GM12864 (cell line): ENCODE data around the gene MCU.

Experiments
- DNase-seq: peaks from one replicate; pipeline ENCODE4 v3.0.0-alpha.2; 2011; ENCODE audit warnings: low read depth
- H3K4me3 ChIP-seq: 2 replicates; pipeline ENCODE4 v1.5.1; 2011; ENCODE audit warnings: mild to moderate bottlenecking, low read depth, low read length, control low read depth
- CTCF ChIP-seq: IDR thresholded peaks from 2 replicates; pipeline ENCODE4 v1.5.1; 2011; ENCODE audit warnings: low read depth, mild to moderate bottlenecking, moderate library complexity, low read length, control low read depth, inconsistent platforms; ENCODE audit errors: missing control alignments

MCU gene

GRCh38 chr10:72832701-72833100, 140.8 kb downstream of the MCU start:
- TF ChIP-seq CTCF = no peak

GRCh38 chr10:72834183-72834825, 142.4 kb downstream of the MCU start:
- peak; percentile 38 for DNase-seq
- H3K4me3 ChIP-seq = no peak overlapping the region
- peak; percentile 48 for TF ChIP-seq CTCF

More at GRCh38 chr10:72832701-72833100, 140.8 kb downstream of the MCU start:
- no peak for DNase-seq
- no peak overlapping the region for H3K4me3 ChIP-seq

- DNase-seq = no peak
- TF ChIP-seq CTCF = no peak
- H3K4me3 ChIP-seq = no peak overlapping the region
Measured at GRCh38 chr10:72840319-72840718, 148.4 kb downstream of the MCU start.

GRCh38 chr10:72841487-72841886, 149.5 kb downstream of the MCU start:
- TF ChIP-seq CTCF = no peak
- no peak for DNase-seq
- H3K4me3 ChIP-seq = no peak overlapping the region

GRCh38 chr10:72842164-72842563, 150.2 kb downstream of the MCU start:
- TF ChIP-seq CTCF = no peak
- DNase-seq = no peak
- H3K4me3 ChIP-seq = no peak overlapping the region

GRCh38 chr10:72846238-72846637, 154.3 kb downstream of the MCU start:
- H3K4me3 ChIP-seq = no peak overlapping the region
- TF ChIP-seq CTCF = no peak
- no peak for DNase-seq

GRCh38 chr10:72847681-72848080, 155.7 kb downstream of the MCU start:
- H3K4me3 ChIP-seq = no peak overlapping the region
- TF ChIP-seq CTCF = no peak
- no peak for DNase-seq
